Kidney (tissue), 14 donors: ENCODE measurements around the gene E2F4. TPM values are rescaled to one million over a fixed set of nuclear protein-coding genes. Genes with fewer than 3 reads are reported as not detected.

ENCODE experiments used
- DNase-seq, 5 donors: peaks; one replicate each; pipeline ENCODE4 v3.0.0-alpha.2; 2013 to 2020
- FAIRE-seq: peaks from 2 replicates; lab custom pipeline; 2012; peaks lifted over from hg19 to GRCh38; lab: Jason Lieb, UNC
- H3K27ac ChIP-seq, 2 donors: one replicate each; pipeline ENCODE4 v1.7.0; 2013; ENCODE audit warnings: low read depth in 2 of 2, low read length in 2 of 2, inconsistent platforms in 1 of 2
- H3K27me3 ChIP-seq: one replicate; pipeline ENCODE4 v1.7.1; 2013; ENCODE audit warnings: low read length, inconsistent platforms; ENCODE audit not compliant: control insufficient read depth, insufficient read depth
- H3K36me3 ChIP-seq, 3 donors: one replicate each; pipeline versions ENCODE4 v1.7.0 to v1.7.1; 2013; ENCODE audit warnings: low read length in 3 of 3, control low read depth in 1 of 3, inconsistent platforms in 1 of 3; ENCODE audit not compliant: insufficient read depth in 3 of 3, control insufficient read depth in 2 of 3
- H3K4me1 ChIP-seq, 3 donors: one replicate each; pipeline versions ENCODE4 v1.7.0 to v1.7.1; 2013; ENCODE audit warnings: low read length in 3 of 3, inconsistent platforms in 1 of 3, low read depth in 1 of 3; ENCODE audit not compliant: control insufficient read depth in 2 of 3, insufficient read depth in 2 of 3
- H3K4me3 ChIP-seq, 3 donors: one replicate each; pipeline versions ENCODE4 v1.7.0 to v1.8.1; 2013; ENCODE audit warnings: low read length in 3 of 3, control low read depth in 1 of 3, inconsistent platforms in 1 of 3
- H3K9ac ChIP-seq, 3 donors: one replicate each; pipeline versions ENCODE4 v1.7.0 to v1.7.1; 2013; ENCODE audit warnings: low read length in 3 of 3, control low read depth in 1 of 3, inconsistent platforms in 1 of 3
- H3K9me3 ChIP-seq, 3 donors: one replicate each; pipeline versions ENCODE4 v1.7.0 to v1.7.1; 2013; ENCODE audit warnings: low read length in 3 of 3, control low read depth in 1 of 3, inconsistent platforms in 1 of 3; ENCODE audit not compliant: control insufficient read depth in 2 of 3, insufficient read depth in 1 of 3
- CTCF ChIP-seq: IDR thresholded peaks from 3 replicates; pipeline ENCODE4 v1.5.1; 2012; ENCODE audit warnings: mild to moderate bottlenecking, moderate library complexity, borderline replicate concordance; ENCODE audit not compliant: insufficient read depth; ENCODE audit errors: extremely low read depth
- intact Hi-C: fragments of 100-400 bp; cut with DNase I; formaldehyde crosslinking; loops from one replicate; pipeline ENCODE4 v1.11.1; 2022
- polyA plus RNA-seq: library from polyadenylated mRNA; stranded (reverse); fragments of 350-450 nt; fragmentation: Illumina TruSeq; extraction: RNeasy Lipid Tissue Mini Kit (QIAGEN cat#74804); gene quantifications from one replicate; pipeline ENCODE4 v1.2.3, GENCODE V29; 2014; ENCODE audit warnings: low read depth, low replicate concordance; ENCODE audit not compliant: insufficient read depth
- total RNA-seq: library from RNA; stranded (reverse); fragmentation: NEBNext Ultra II Directional; extraction: Animal tissue kit (Norgen Biotek cat#: 25700); gene quantifications from one replicate; pipeline ENCODE4 v1.2.1, GENCODE V29; 2021
- donor health status: control.
- donor health status: control.
- donor health status: control.
- donor health status: control.
- donor health status: control.
- donor health status: DM: yes; HTN: yes; CAD: no.
- donor health status: Normal renal cell carcinoma (clear cell type).

E2F4 gene
- total and polyA plus RNA-seq, 2 donors from 2014 or later = 39.1 to 54.4 TPM

- Histone ChIP-seq H3K27ac (no peak overlapping the region), H3K27me3 (no peaks in the 10 kb centered on the region), H3K4me1 (peaks cover 0 to 4% (median 0%) of the 10 kb centered on the region in 3 donors), H3K9me3 (no peaks in the 10 kb centered on the region), H3K4me3 (no peak overlapping the region), H3K9ac (no peak overlapping the region), H3K36me3 (peaks cover 5 to 55% (median 32%) of the 10 kb centered on the region in 3 donors)
- DNase-seq (peak in 1 of 5 donors; percentile 18), FAIRE-seq (no peak)
- intact Hi-C loops = no loop called here
- TF ChIP-seq CTCF = no peak
Observed at GRCh38 chr16:67145746-67146145, 46.2 kb upstream of the E2F4 start.

- H3K4me3 ChIP-seq = no peak overlapping the region
- TF ChIP-seq CTCF = no peak
- no peaks in the 10 kb centered on the region for H3K9me3 ChIP-seq
- DNase-seq (peak in 1 of 5 donors; percentile 41), FAIRE-seq (no peak)
- no peak overlapping the region for H3K9ac ChIP-seq
- peaks cover 0 to 13% (median 0%) of the 10 kb centered on the region in 3 donors for H3K4me1 ChIP-seq
- peaks cover 5 to 45% (median 27%) of the 10 kb centered on the region in 3 donors for H3K36me3 ChIP-seq
- no peak overlapping the region for H3K27ac ChIP-seq
- intact Hi-C loops = no loop called here
- H3K27me3 ChIP-seq = no peaks in the 10 kb centered on the region
Observed at GRCh38 chr16:67146523-67147357, 45.2 kb upstream of the E2F4 start.

GRCh38 chr16:67147437-67148140, 44.4 kb upstream of the E2F4 start:
- Histone ChIP-seq H3K36me3 (peaks cover 5 to 38% (median 25%) of the 10 kb centered on the region in 3 donors), H3K27ac (no peak overlapping the region), H3K4me3 (no peak overlapping the region), H3K9me3 (no peaks in the 10 kb centered on the region), H3K4me1 (peaks cover 0 to 14% (median 0%) of the 10 kb centered on the region in 3 donors), H3K27me3 (no peaks in the 10 kb centered on the region), H3K9ac (no peak overlapping the region)
- intact Hi-C loops = no loop called here
- no peak for TF ChIP-seq CTCF
- FAIRE-seq (no peak), DNase-seq (peak in 1 of 5 donors; percentile 41)
